ENCODE results near the gene BET1L.
"Not testable (repeated sequence)": the region's sequence is repeated elsewhere in the genome, so short reads cannot be mapped to it uniquely, and the experiment has no call there.

The BET1L gene

DNA sequence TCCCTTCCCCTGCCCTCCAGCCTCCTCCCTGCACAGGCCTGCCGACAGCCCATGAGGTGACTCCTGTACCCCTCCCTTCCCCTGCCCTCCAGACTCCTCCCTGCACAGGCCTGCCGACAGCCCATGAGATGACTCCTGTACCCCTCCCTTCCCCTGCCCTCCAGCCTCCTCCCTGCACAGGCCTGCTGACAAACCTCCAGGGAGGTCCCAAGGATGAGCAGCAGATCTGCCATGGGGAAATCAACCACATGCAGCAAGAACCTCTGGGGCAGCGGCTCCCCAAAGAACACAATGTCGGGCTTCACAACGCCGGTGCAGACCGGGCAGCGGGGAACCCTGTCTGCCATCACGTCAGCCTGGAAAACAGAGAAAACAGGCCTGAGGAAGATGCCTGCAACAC, 16.7 kb upstream of the BET1L start:
- no peak for TF ChIP-seq SNAI2 (CRISPR knock-in tag; IDR thresholded peaks at IDR 0.05)
- no peak for ATAC-seq

DNA sequence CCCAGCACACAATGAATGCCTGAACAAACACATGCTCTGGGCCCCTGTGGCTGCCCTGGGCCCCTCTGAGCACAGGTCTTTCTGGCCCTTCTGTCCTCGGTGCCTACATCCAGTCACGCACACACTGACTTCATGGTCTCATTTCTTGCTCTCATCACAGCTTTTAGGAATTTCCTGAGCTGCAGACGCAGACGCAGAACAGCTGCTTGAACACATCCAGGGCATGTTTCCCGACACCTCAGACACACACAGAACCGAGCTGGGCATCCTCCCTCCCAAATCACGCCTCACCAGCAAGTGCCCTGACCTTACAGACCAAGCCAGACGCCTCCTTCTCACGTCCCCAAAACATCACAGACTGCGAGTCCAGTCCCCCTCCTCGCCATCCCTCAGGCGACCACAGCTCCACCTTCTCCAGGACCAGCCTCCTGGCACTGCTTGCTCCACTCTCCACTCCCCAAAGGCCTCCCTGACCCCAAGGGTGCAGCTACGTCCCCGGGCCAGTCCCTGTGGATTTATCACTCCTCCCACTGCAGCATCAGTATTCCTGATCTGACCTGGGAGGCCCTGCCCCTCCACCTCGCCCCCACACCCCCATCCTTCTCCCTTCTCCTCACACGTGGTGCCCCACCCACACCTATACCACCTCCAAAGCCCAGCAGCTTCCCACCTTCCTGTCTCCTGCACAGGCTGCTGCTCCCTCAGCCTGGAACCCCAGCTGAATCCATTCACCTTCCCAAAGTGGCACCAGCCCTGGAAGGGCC, 16.0 kb upstream of the BET1L start:
- TF ChIP-seq SNAI2 (CRISPR knock-in tag; IDR thresholded peaks at IDR 0.05) (no peak), TOX (CRISPR knock-in tag; IDR thresholded peaks at IDR 0.05; ENCODE audit: borderline replicate concordance) (no peak), ISL1 (CRISPR knock-in tag; IDR thresholded peaks at IDR 0.05) (no peak)
- TF ChIP-seq, protein P1, sequence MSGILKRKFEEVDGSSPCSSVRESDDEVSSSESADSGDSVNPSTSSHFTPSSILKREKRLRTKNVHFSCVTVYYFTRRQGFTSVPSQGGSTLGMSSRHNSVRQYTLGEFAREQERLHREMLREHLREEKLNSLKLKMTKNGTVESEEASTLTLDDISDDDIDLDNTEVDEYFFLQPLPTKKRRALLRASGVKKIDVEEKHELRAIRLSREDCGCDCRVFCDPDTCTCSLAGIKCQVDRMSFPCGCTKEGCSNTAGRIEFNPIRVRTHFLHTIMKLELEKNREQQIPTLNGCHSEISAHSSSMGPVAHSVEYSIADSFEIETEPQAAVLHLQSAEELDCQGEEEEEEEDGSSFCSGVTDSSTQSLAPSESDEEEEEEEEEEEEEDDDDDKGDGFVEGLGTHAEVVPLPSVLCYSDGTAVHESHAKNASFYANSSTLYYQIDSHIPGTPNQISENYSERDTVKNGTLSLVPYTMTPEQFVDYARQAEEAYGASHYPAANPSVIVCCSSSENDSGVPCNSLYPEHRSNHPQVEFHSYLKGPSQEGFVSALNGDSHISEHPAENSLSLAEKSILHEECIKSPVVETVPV (CRISPR knock-in tag; IDR thresholded peaks at IDR 0.05) = no peak
- no peak for ATAC-seq

DNA sequence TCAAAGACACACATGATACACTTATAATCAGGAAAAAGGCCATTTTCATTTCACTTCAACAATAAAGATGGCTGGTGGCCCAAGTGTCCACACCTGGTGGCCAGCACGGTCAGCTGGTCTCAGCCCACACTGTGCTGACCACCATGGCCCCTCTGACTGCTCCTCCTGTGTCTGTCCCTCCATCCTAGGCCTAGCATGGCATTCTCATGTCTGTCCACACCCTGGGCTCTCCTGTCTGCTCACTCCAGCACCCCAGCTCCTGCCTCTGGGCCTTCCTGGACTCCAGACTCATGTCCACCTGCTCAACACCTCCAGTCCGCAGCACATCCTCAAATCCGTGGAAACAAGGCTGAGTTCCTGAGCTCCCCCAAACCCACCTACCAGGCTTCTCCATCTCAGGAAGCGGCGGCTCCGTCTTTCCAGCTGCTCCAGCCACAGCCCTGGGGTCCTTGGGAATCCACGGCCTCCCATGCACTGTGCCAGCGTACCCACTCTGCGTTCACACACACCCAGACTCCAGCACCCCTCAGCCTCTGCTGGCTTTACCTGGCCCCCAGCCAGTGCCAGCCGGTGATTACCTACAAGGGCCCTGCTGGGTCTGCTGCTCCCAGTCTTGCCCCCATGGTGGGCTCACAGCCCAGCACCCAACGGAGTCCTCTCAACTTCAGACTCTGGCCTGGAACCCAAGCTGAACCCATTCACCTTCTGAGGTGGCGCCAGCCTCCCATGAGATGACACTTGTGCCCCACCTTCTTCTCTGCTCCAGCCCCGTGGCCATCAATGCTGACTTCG, 15.0 kb upstream of the BET1L start:
- TF ChIP-seq ISL1 (CRISPR knock-in tag; IDR thresholded peaks at IDR 0.05) (no peak), TOX (CRISPR knock-in tag; IDR thresholded peaks at IDR 0.05; ENCODE audit: borderline replicate concordance) (no peak), OSR1 (CRISPR knock-in tag; IDR thresholded peaks at IDR 0.05) (no peak), BACH2 (CRISPR knock-in tag; IDR thresholded peaks at IDR 0.05; ENCODE audit: borderline replicate concordance) (no peak), GLIS3 (CRISPR knock-in tag; IDR thresholded peaks at IDR 0.05) (no peak), ESRRG (CRISPR knock-in tag; IDR thresholded peaks at IDR 0.05) (no peak), ZNF565 (CRISPR knock-in tag; conservative IDR thresholded peaks at IDR 0.05; ENCODE audit: low read depth) (no peak), CSDC2 (CRISPR knock-in tag; IDR thresholded peaks at IDR 0.05) (no peak)
- TF ChIP-seq, protein P1 (CRISPR knock-in tag; IDR thresholded peaks at IDR 0.05) = no peak
- no peak for ATAC-seq

DNA sequence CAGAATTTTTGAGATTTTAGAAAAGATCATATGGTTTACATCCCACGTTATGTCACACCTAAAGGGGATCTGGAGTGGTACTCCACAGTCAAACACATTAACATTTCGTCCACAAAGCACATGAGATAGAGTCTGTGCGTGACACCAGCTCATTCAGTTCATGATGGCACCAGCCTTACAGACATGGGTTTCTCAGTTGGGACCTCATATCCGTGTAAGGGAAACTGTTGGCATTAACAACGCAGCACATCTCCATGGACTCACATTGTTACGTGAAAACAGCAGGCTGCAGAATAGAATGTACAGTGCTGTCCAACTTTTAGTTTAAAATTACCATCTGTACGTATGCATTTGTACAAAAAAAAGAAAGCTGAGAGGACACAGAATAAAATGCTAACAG, 14.3 kb upstream of the BET1L start:
- TF ChIP-seq GLIS3 (CRISPR knock-in tag; IDR thresholded peaks at IDR 0.05) (no peak), BACH2 (CRISPR knock-in tag; IDR thresholded peaks at IDR 0.05; ENCODE audit: borderline replicate concordance) (no peak), ARNTL (CRISPR knock-in tag; IDR thresholded peaks at IDR 0.05; ENCODE audit: borderline replicate concordance, low read depth) (no peak)
- TF ChIP-seq, protein P2, sequence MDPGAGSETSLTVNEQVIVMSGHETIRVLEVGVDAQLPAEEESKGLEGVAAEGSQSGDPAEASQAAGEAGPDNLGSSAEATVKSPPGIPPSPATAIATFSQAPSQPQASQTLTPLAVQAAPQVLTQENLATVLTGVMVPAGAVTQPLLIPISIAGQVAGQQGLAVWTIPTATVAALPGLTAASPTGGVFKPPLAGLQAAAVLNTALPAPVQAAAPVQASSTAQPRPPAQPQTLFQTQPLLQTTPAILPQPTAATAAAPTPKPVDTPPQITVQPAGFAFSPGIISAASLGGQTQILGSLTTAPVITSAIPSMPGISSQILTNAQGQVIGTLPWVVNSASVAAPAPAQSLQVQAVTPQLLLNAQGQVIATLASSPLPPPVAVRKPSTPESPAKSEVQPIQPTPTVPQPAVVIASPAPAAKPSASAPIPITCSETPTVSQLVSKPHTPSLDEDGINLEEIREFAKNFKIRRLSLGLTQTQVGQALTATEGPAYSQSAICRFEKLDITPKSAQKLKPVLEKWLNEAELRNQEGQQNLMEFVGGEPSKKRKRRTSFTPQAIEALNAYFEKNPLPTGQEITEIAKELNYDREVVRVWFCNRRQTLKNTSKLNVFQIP (CRISPR knock-in tag; IDR thresholded peaks at IDR 0.05; ENCODE audit: borderline replicate concordance, low read depth) = no peak
- TF ChIP-seq, protein P3, sequence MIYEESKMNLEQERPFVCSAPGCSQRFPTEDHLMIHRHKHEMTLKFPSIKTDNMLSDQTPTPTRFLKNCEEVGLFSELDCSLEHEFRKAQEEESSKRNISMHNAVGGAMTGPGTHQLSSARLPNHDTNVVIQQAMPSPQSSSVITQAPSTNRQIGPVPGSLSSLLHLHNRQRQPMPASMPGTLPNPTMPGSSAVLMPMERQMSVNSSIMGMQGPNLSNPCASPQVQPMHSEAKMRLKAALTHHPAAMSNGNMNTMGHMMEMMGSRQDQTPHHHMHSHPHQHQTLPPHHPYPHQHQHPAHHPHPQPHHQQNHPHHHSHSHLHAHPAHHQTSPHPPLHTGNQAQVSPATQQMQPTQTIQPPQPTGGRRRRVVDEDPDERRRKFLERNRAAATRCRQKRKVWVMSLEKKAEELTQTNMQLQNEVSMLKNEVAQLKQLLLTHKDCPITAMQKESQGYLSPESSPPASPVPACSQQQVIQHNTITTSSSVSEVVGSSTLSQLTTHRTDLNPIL (CRISPR knock-in tag; IDR thresholded peaks at IDR 0.05; ENCODE audit: low read depth) = no peak
- ATAC-seq = no peak

DNA sequence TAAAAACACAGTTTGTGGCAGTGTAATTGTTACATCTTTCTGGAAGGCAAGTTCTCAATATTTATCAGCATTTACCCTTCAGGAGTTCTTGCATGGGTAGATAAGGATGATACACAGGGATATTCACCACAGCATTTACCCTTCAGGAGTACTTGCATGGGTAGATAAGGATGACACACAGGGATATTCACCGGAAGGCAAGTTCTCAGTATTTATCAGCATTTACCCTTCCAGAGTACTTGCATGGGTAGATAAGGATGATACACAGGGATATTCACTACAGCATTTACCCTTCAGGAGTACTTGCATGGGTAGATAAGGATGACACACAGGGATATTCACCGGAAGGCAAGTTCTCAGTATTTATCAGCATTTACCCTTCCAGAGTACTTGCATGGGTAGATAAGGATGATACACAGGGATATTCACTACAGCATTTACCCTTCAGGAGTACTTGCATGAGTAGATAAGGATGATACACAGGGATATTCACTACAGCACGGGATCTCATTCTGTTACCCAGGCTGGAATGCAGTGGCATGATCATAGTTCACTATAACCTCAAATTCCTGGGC, 13.5 kb upstream of the BET1L start:
- ATAC-seq = not testable (repeated sequence)

DNA sequence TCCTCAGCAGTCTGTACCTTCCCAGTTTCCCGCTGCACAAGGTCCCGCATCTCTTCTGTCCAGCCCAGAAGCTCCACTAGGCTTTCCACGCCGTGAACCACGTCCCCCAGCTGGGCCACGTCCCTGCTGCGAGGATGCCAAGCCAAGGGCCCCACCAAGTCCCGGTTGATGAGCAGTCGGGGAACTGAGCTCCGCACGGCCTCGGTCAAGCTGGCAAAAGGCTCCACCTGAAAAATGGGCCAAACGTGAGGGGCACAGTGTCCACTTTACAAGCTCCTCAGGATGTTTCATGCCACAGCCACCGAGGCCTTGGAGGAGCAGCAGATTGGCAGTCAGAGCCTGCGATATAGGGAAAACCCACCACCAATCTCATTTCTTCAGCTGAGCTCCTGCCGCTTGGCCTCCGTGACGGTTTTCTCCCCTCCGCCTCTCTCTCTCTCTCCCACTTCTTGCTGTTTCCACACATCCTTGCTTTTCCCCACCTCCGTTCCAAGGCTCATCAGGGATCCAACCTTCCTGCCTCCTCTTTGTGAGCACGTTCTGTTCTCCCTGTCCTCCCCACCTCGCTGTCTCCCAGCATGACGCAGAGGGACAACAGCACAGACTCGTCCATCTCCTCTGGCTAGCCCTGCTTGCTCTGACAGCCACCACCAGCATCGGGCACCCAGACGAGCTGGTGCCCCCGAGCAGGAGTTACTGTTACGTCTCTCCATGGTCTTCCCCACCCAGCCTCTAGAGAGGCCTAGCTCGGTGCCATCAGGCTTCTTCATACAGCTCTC, 11.8 kb upstream of the BET1L start:
- no peak for ATAC-seq
- TF ChIP-seq CSDC2 (CRISPR knock-in tag; IDR thresholded peaks at IDR 0.05) = no peak
- TF ChIP-seq PPARA (CRISPR knock-in tag; IDR thresholded peaks at IDR 0.05; ENCODE audit: borderline replicate concordance) = no peak
- no peak for TF ChIP-seq ISL1 (CRISPR knock-in tag; IDR thresholded peaks at IDR 0.05)
- TF ChIP-seq TCF4 (CRISPR knock-in tag; IDR thresholded peaks at IDR 0.05; ENCODE audit: borderline replicate concordance) = no peak
- TF ChIP-seq ZNF70 (CRISPR knock-in tag; IDR thresholded peaks at IDR 0.05) = no peak
- no peak for TF ChIP-seq ZNF565 (CRISPR knock-in tag; conservative IDR thresholded peaks at IDR 0.05; ENCODE audit: low read depth)
- TF ChIP-seq, protein P4, sequence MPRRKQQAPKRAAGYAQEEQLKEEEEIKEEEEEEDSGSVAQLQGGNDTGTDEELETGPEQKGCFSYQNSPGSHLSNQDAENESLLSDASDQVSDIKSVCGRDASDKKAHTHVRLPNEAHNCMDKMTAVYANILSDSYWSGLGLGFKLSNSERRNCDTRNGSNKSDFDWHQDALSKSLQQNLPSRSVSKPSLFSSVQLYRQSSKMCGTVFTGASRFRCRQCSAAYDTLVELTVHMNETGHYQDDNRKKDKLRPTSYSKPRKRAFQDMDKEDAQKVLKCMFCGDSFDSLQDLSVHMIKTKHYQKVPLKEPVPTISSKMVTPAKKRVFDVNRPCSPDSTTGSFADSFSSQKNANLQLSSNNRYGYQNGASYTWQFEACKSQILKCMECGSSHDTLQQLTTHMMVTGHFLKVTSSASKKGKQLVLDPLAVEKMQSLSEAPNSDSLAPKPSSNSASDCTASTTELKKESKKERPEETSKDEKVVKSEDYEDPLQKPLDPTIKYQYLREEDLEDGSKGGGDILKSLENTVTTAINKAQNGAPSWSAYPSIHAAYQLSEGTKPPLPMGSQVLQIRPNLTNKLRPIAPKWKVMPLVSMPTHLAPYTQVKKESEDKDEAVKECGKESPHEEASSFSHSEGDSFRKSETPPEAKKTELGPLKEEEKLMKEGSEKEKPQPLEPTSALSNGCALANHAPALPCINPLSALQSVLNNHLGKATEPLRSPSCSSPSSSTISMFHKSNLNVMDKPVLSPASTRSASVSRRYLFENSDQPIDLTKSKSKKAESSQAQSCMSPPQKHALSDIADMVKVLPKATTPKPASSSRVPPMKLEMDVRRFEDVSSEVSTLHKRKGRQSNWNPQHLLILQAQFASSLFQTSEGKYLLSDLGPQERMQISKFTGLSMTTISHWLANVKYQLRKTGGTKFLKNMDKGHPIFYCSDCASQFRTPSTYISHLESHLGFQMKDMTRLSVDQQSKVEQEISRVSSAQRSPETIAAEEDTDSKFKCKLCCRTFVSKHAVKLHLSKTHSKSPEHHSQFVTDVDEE (CRISPR knock-in tag; IDR thresholded peaks at IDR 0.05) = no peak
- TF ChIP-seq ZFP30 (CRISPR knock-in tag; IDR thresholded peaks at IDR 0.05) = no peak
- TF ChIP-seq TOX (CRISPR knock-in tag; IDR thresholded peaks at IDR 0.05; ENCODE audit: borderline replicate concordance) = no peak
- TF ChIP-seq OSR1 (CRISPR knock-in tag; IDR thresholded peaks at IDR 0.05) = no peak
- no peak for TF ChIP-seq SNAI2 (CRISPR knock-in tag; IDR thresholded peaks at IDR 0.05)
- no peak for TF ChIP-seq BACH2 (CRISPR knock-in tag; IDR thresholded peaks at IDR 0.05; ENCODE audit: borderline replicate concordance)
- no peak for TF ChIP-seq ESRRG (CRISPR knock-in tag; IDR thresholded peaks at IDR 0.05)
- no peak for TF ChIP-seq ZFP3 (CRISPR knock-in tag; IDR thresholded peaks at IDR 0.05)

Data from SK-N-SH treated with all-trans-retinoic acid at 6 μM for 48 hours (cell line).